DND-41 (cell line): ENCODE measurements around the gene RSBN1.

ENCODE experiments used
- CTCF ChIP-seq: IDR thresholded peaks from 2 replicates; pipeline ENCODE4 v1.5.1; 2012; ENCODE audit warnings: borderline replicate concordance, low read length, moderate library complexity, mild to moderate bottlenecking; ENCODE audit not compliant: poor library complexity, severe bottlenecking; ENCODE audit errors: extremely low read depth
- EZH2 ChIP-seq: IDR thresholded peaks from 3 replicates; pipeline ENCODE4 v1.6.1; 2012; ENCODE audit warnings: borderline replicate concordance, low read depth, mild to moderate bottlenecking, moderate library complexity, low read length, inconsistent platforms; ENCODE audit not compliant: severe bottlenecking

- TF ChIP-seq CTCF (no peak), EZH2 (no peak)
Observed at GRCh38 chr1:113808450-113809195, 3.7 kb downstream of the RSBN1 start.
